HepG2 (cell line): ENCODE results near the gene DDX1. TPM values are rescaled to one million over a fixed set of nuclear protein-coding genes. Genes with fewer than 3 reads are reported as not detected.

Experiments
- ATAC-seq: fragments of 200-7000 bp; cut with Tn5 transposase; 3 replicates; pipeline ENCODE4 v1.9.1; 2020; ENCODE audit warnings: mild to moderate bottlenecking, moderate library complexity
- BruUV-seq: library from RNA; stranded (reverse); fragments of 400-500 nt; replicated peaks from 2 replicates; lab custom pipeline; 2021; lab: Mats Ljungman, UMichigan
- CTCF ChIA-PET: fragments of 300-600 bp; formaldehyde crosslinking; extraction: SDS; loops from one replicate; lab custom pipeline; 2021; ENCODE audit warnings: low total read pairs, inconsistent platforms, low intra/inter-chr PET ratio; lab: Yijun Ruan, JAX
- POLR2A ChIA-PET: fragments of 350-600 bp; sonication (Branson Sonifier 250); formaldehyde crosslinking; loops from one replicate; lab custom pipeline; 2020; ENCODE audit warnings: antibody characterized with exemption, inconsistent platforms; lab: Yijun Ruan, JAX
- DNase-seq: peaks from one replicate; pipeline ENCODE4 v3.0.0-alpha.2; 2015; ENCODE audit warnings: low spot score
- FAIRE-seq: peaks from 3 replicates; lab custom pipeline; 2011; peaks lifted over from hg19 to GRCh38; lab: Jason Lieb, UNC
- H2AFZ ChIP-seq: one replicate; pipeline ENCODE4 v1.6.1; 2011; ENCODE audit warnings: low read length, inconsistent platforms
- H3K27ac ChIP-seq: fragments of 300-600 bp; 3 replicates; pipeline ENCODE4 v1.8.0; 2011; ENCODE audit warnings: mixed run types, mild to moderate bottlenecking, mixed read lengths, low read length, inconsistent platforms; ENCODE audit not compliant: insufficient read depth; ENCODE audit errors: extremely low read length
- H3K27me3 ChIP-seq, 2 experiments: fragments of 200-600 bp in 1 of 2; 2 replicates in 1 of 2; 3 replicates in 1 of 2; pipeline versions ENCODE4 v1.6.0 to v1.8.0; 2011; ENCODE audit warnings: low read length in 2 of 2, mild to moderate bottlenecking in 2 of 2, moderate library complexity in 2 of 2, inconsistent platforms in 1 of 2; ENCODE audit not compliant: insufficient read depth in 2 of 2, control insufficient read depth in 1 of 2
- H3K36me3 ChIP-seq, 2 experiments: fragments of 200-600 bp in 1 of 2; replicated peaks in 1 of 2; 2 replicates in 1 of 2; 3 replicates in 1 of 2; pipeline versions ENCODE4 v1.5.1 to v1.8.0; 2011; ENCODE audit warnings: low read length in 2 of 2, inconsistent platforms in 1 of 2; ENCODE audit not compliant: insufficient read depth in 2 of 2, control insufficient read depth in 1 of 2
- H3K4me1 ChIP-seq: 2 replicates; pipeline ENCODE4 v1.5.1; 2012; ENCODE audit warnings: low read length, inconsistent platforms; ENCODE audit not compliant: insufficient read depth
- H3K4me2 ChIP-seq: 2 replicates; pipeline ENCODE4 v1.6.0; 2011; ENCODE audit warnings: low read depth, low read length, inconsistent platforms
- H3K4me3 ChIP-seq, 3 experiments: fragments of 200-600 bp in 1 of 3; sonication (generic), shearing (Covaris generic) in 1 of 3; replicated peaks in 1 of 3; 2 replicates each; pipeline ENCODE4 v1.5.1; 2011 to 2016; ENCODE audit warnings: low read length in 3 of 3, inconsistent platforms in 2 of 3, low read depth in 2 of 3, mild to moderate bottlenecking in 2 of 3, control low read depth in 1 of 3, mixed read lengths in 1 of 3; ENCODE audit not compliant: insufficient read depth in 1 of 3
- H3K79me2 ChIP-seq: one replicate; pipeline ENCODE4 v1.6.1; 2011; ENCODE audit warnings: low read length, inconsistent platforms; ENCODE audit not compliant: insufficient read depth
- H3K9ac ChIP-seq: 2 replicates; pipeline ENCODE4 v1.6.0; 2011; ENCODE audit warnings: mild to moderate bottlenecking, low read depth, low read length, inconsistent platforms; ENCODE audit not compliant: insufficient read depth
- H3K9me3 ChIP-seq: 2 replicates; pipeline ENCODE4 v1.5.1; 2012; ENCODE audit warnings: mild to moderate bottlenecking, low read length
- H4K20me1 ChIP-seq: 2 replicates; pipeline ENCODE4 v1.6.0; 2011; ENCODE audit warnings: inconsistent platforms, mild to moderate bottlenecking, low read length, moderate library complexity; ENCODE audit not compliant: insufficient read depth
- CEBPZ ChIP-seq: IDR thresholded peaks from 2 replicates; pipeline ENCODE4 v1.6.1; 2012; ENCODE audit warnings: low read length, improper control_type of control experiment
- JARID2 ChIP-seq: sonication (generic); formaldehyde crosslinking; IDR thresholded peaks from 2 replicates; pipeline ENCODE4 v1.8.1; 2023; ENCODE audit warnings: missing genetic modification reagents, inconsistent platforms; ENCODE audit not compliant: insufficient replicate concordance
- RERE ChIP-seq: IDR thresholded peaks from 2 replicates; pipeline ENCODE4 v1.6.1; 2016; ENCODE audit warnings: low read depth, missing genetic modification reagents, missing compliant biosample characterization
- ZNF101 ChIP-seq: sonication (generic); formaldehyde crosslinking; IDR thresholded peaks from 2 replicates; pipeline ENCODE4 v1.4.0; 2020; ENCODE audit warnings: mild to moderate bottlenecking, low read depth, missing genetic modification reagents, borderline replicate concordance
- ZNF20 ChIP-seq: sonication (generic); formaldehyde crosslinking; IDR thresholded peaks from 2 replicates; pipeline ENCODE4 v1.4.0; 2020; ENCODE audit warnings: mild to moderate bottlenecking, moderate library complexity, missing genetic modification reagents
- ZNF446 ChIP-seq: sonication (generic); formaldehyde crosslinking; IDR thresholded peaks from 2 replicates; pipeline ENCODE4 v1.5.0; 2020; ENCODE audit warnings: mild to moderate bottlenecking, missing genetic modification reagents
- ZNF629 ChIP-seq: sonication (generic); formaldehyde crosslinking; conservative IDR thresholded peaks from 2 replicates; pipeline ENCODE4 v1.5.0; 2020; ENCODE audit warnings: missing genetic modification reagents
- ZSCAN31 ChIP-seq: sonication (generic); formaldehyde crosslinking; IDR thresholded peaks from 2 replicates; pipeline ENCODE4 v1.5.0; 2020; ENCODE audit warnings: low read depth, mild to moderate bottlenecking, missing genetic modification reagents
- WGBS: methylation state at CpG from one replicate; pipeline ENCODE4 v1.1.6; 2017; ENCODE audit warnings: low lambda C conversion rate; 5-methylcytosine and 5-hydroxymethylcytosine counted together
- in situ Hi-C: cut with HindIII; loops from 2 replicates; pipeline ENCODE4 v1.10.0; 2017; ENCODE audit warnings: low pct_unique_long_range_greater_than_20kb; ENCODE audit not compliant: extremely low pct_ligation_motif_present
- intact Hi-C: fragments of 100-400 bp; cut with micrococcal nuclease; formaldehyde crosslinking; loops from one replicate; pipeline ENCODE4 v1.10.0; 2022; ENCODE audit not compliant: unreplicated experiment
- polyA plus RNA-seq, 8 experiments: library from polyadenylated mRNA; depleted of rRNA in 3 of 8; stranded (reverse) in 7 of 8; unstranded in 1 of 8; fragments of >200 nt; fragmentation: Illumina TruSeq in 4 of 8; extraction: Trizol in 4 of 8; gene quantifications; 2 replicates each; pipeline versions ENCODE4 v1.2.1 to v1.2.3, GENCODE V29; 2011 to 2016; ENCODE audit warnings: low read depth in 4 of 8, missing spikeins in 1 of 8, mixed read lengths in 1 of 8; ENCODE audit not compliant: insufficient read depth in 1 of 8
- total RNA-seq, 5 experiments: library from RNA; depleted of rRNA; stranded (reverse); fragments of >200 nt; fragmentation: Illumina TruSeq; extraction: Trizol; gene quantifications; 2 replicates each; pipeline ENCODE4 v1.2.3, GENCODE V29; 2016; ENCODE audit warnings: low read depth in 1 of 5
- TF ChIP-seq, protein P1 (sequence below): sonication (generic); formaldehyde crosslinking; IDR thresholded peaks from 2 replicates; pipeline ENCODE4 v1.5.0; 2020; ENCODE audit warnings: missing genetic modification reagents
- TF ChIP-seq, protein P2 (sequence below): IDR thresholded peaks from 2 replicates; pipeline ENCODE4 v1.6.1; 2016; ENCODE audit warnings: mild to moderate bottlenecking, missing biosample characterization, missing genetic modification reagents

DDX1 gene
- total and polyA plus RNA-seq, 2 of the 13 experiments (the other 11 are each of a cell fraction or from before 2014, with no cell fraction given): 81.6 to 130 TPM

GRCh38 chr2:15647622-15648590, 56.2 kb downstream of the DDX1 start:
- no peak for DNase-seq
- no peak for FAIRE-seq
- POLR2A ChIA-PET: no interaction called here
- no peaks in the 10 kb centered on the region for H3K9me3 ChIP-seq
- no peaks in the 10 kb centered on the region for H3K36me3 ChIP-seq
- in situ Hi-C loops (loop anchor here (25.0 kb wide), 1 partner anchor 89 kb away; no protein-coding TSS in a partner anchor), intact Hi-C loops (no loop called here)
- H3K4me2 ChIP-seq: no peak overlapping the region
- H3K27ac ChIP-seq: no peak overlapping the region
- H4K20me1 ChIP-seq: no peaks in the 10 kb centered on the region
- no peak for ATAC-seq
- H3K27me3 ChIP-seq: peaks cover 3 to 29% of the 10 kb centered on the region in 2 experiments; a peak in 4 of 5 replicates
- H2AFZ ChIP-seq: no peak overlapping the region
- CTCF ChIA-PET: no interaction called here
- BruUV-seq: no TSS peak
- H3K79me2 ChIP-seq: no peaks in the 10 kb centered on the region
- 73% methylated on average over 18 of the region's 18 CpGs for whole genome bisulfite sequencing
- H3K4me1 ChIP-seq: peaks cover 3% of the 10 kb centered on the region
- H3K4me3 ChIP-seq: no peak overlapping the region
- H3K9ac ChIP-seq: no peak overlapping the region
- no peak for TF ChIP-seq JARID2 (CRISPR knock-in tag)
- TF ChIP-seq ZNF101: no peak
- TF ChIP-seq ZSCAN31 (CRISPR knock-in tag): no peak
- TF ChIP-seq, protein P1, sequence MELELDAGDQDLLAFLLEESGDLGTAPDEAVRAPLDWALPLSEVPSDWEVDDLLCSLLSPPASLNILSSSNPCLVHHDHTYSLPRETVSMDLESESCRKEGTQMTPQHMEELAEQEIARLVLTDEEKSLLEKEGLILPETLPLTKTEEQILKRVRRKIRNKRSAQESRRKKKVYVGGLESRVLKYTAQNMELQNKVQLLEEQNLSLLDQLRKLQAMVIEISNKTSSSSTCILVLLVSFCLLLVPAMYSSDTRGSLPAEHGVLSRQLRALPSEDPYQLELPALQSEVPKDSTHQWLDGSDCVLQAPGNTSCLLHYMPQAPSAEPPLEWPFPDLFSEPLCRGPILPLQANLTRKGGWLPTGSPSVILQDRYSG (CRISPR knock-in tag): no peak
- TF ChIP-seq, protein P2, sequence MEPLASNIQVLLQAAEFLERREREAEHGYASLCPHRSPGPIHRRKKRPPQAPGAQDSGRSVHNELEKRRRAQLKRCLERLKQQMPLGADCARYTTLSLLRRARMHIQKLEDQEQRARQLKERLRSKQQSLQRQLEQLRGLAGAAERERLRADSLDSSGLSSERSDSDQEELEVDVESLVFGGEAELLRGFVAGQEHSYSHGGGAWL: no peak
- no peak for TF ChIP-seq ZNF629 (CRISPR knock-in tag)
- TF ChIP-seq ZNF20: no peak
- TF ChIP-seq ZNF446: no peak
- TF ChIP-seq RERE (CRISPR knock-in tag): no peak
- TF ChIP-seq CEBPZ: no peak
